ENCODE measurements around the gene RNF8.

DNA sequence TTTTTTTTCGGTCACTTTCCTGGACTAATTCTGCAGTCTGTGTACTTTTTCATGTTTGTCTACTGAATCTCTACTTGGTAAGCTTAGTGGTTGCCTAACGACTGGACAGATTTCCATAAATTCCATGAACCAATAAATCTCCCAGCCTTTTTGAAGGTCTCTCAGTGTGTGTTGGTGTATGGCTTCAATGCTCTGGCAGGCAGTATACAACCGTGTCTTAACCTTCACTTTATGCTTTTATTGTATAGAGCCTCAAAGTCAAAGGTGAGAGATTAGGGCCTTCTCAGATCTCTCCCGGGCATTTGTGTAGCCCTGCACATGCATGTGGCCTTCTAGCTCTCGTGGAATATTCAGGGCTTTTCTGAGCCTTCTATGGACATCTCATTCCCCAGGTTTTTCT lies 64.9 kb downstream of the RNF8 start:
- TF ChIP-seq, protein P1, sequence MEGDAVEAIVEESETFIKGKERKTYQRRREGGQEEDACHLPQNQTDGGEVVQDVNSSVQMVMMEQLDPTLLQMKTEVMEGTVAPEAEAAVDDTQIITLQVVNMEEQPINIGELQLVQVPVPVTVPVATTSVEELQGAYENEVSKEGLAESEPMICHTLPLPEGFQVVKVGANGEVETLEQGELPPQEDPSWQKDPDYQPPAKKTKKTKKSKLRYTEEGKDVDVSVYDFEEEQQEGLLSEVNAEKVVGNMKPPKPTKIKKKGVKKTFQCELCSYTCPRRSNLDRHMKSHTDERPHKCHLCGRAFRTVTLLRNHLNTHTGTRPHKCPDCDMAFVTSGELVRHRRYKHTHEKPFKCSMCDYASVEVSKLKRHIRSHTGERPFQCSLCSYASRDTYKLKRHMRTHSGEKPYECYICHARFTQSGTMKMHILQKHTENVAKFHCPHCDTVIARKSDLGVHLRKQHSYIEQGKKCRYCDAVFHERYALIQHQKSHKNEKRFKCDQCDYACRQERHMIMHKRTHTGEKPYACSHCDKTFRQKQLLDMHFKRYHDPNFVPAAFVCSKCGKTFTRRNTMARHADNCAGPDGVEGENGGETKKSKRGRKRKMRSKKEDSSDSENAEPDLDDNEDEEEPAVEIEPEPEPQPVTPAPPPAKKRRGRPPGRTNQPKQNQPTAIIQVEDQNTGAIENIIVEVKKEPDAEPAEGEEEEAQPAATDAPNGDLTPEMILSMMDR (IDR thresholded peaks at IDR 0.05) = no peak
- no peak for TF ChIP-seq POLR2A (IDR thresholded peaks at IDR 0.05)

All from testis (tissue), 2 donors.